ENCODE results near the gene MRPL3.
"Not testable (repeated sequence)": the region's sequence is repeated elsewhere in the genome, so short reads cannot be mapped to it uniquely, and the experiment has no call there.

MRPL3 gene

GRCh38 chr3:131494706-131495105, 8.1 kb downstream of the MRPL3 start:
- H3K9ac ChIP-seq (ENCODE audit: low read length), result no peak overlapping the region
- no peaks in the 10 kb centered on the region for H3K9me3 ChIP-seq (ENCODE audit: low read length)
- no peaks in the 10 kb centered on the region for H3K27me3 ChIP-seq (ENCODE audit: control insufficient read depth in 1 of 2, insufficient read depth in 2 of 2, low read length in 2 of 2)
- H3K4me3 ChIP-seq (ENCODE audit: low read depth in 1 of 2, low read length in 2 of 2), result no peak overlapping the region
- peaks cover 28% of the 10 kb centered on the region for H3K36me3 ChIP-seq (ENCODE audit: insufficient read depth, low read length)
- no peaks in the 10 kb centered on the region for H3K4me1 ChIP-seq (ENCODE audit: insufficient read depth, low read length)
- no peak overlapping the region for H3K27ac ChIP-seq (ENCODE audit: low read depth, low read length)

DNA sequence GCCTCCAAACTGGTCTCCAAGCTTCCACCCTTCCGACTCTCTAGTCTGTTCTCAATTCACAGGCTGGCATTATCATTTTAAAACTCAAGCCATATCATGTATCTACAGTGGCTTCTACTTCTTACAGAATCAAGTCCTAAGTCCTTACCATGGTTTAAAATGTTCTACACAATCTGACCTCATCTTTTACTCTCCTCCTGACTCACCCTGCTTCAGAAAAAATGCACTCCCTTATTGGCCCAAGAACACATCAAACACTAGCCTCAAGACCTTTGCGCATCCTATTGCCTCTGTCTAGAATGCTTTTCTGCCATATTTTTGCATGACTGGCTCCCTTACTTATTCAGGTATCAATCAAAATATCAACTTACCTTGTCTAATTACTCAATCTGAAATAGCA, 11.0 kb downstream of the MRPL3 start:
- no peaks in the 10 kb centered on the region for H3K27me3 ChIP-seq (ENCODE audit: control insufficient read depth in 1 of 2, insufficient read depth in 2 of 2, low read length in 2 of 2)
- no peaks in the 10 kb centered on the region for H3K9me3 ChIP-seq (ENCODE audit: low read length)
- H3K4me1 ChIP-seq (ENCODE audit: insufficient read depth, low read length), result no peaks in the 10 kb centered on the region
- peaks cover 21% of the 10 kb centered on the region for H3K36me3 ChIP-seq (ENCODE audit: insufficient read depth, low read length)
- H3K4me3 ChIP-seq (ENCODE audit: low read depth in 1 of 2, low read length in 2 of 2), result no peak overlapping the region
- H3K27ac ChIP-seq (ENCODE audit: low read depth, low read length), result no peak overlapping the region
- H3K9ac ChIP-seq (ENCODE audit: low read length), result no peak overlapping the region

- H3K27me3 ChIP-seq (ENCODE audit: control insufficient read depth in 1 of 2, insufficient read depth in 2 of 2, low read length in 2 of 2), result no peaks in the 10 kb centered on the region
- peaks cover 17% of the 10 kb centered on the region for H3K36me3 ChIP-seq (ENCODE audit: insufficient read depth, low read length)
- H3K27ac ChIP-seq (ENCODE audit: low read depth, low read length), result no peak overlapping the region
- no peaks in the 10 kb centered on the region for H3K9me3 ChIP-seq (ENCODE audit: low read length)
- no peaks in the 10 kb centered on the region for H3K4me1 ChIP-seq (ENCODE audit: insufficient read depth, low read length)
- no peak overlapping the region for H3K9ac ChIP-seq (ENCODE audit: low read length)
- H3K4me3 ChIP-seq (ENCODE audit: low read depth in 1 of 2, low read length in 2 of 2), result no peak overlapping the region
Measured at GRCh38 chr3:131491084-131491483, 11.7 kb downstream of the MRPL3 start.

DNA sequence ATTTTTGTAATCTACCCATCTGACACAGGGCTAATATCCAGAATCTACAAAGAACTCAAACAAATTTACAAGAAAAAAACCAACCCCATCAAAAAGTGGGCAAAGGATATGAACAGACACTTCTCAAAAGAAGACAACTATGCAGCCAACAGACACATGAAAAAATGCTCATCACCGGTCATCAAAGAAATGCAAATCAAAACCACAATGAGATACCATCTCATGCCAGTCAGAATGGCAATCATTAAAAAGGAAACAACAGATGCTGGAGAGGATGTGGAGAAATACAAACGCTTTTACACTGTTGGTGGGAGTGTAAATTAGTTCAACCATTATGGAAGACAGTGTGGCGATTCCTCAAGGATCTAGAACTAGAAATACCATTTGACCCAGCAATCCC, 16.2 kb downstream of the MRPL3 start:
- H3K9me3 ChIP-seq (ENCODE audit: low read length); H3K9ac ChIP-seq (ENCODE audit: low read length); H3K27me3 ChIP-seq (ENCODE audit: control insufficient read depth in 1 of 2, insufficient read depth in 2 of 2, low read length in 2 of 2); H3K27ac ChIP-seq (ENCODE audit: low read depth, low read length); H3K4me1 ChIP-seq (ENCODE audit: insufficient read depth, low read length); H3K4me3 ChIP-seq (ENCODE audit: low read depth in 1 of 2, low read length in 2 of 2): not testable (repeated sequence)
- peaks cover 17% of the 10 kb centered on the region for H3K36me3 ChIP-seq (ENCODE audit: insufficient read depth, low read length)

GRCh38 chr3:131485119-131485518, 17.7 kb downstream of the MRPL3 start:
- Histone ChIP-seq H3K4me3 (ENCODE audit: low read depth in 1 of 2, low read length in 2 of 2) (no peak overlapping the region), H3K27ac (ENCODE audit: low read depth, low read length) (no peak overlapping the region), H3K9ac (ENCODE audit: low read length) (no peak overlapping the region), H3K27me3 (ENCODE audit: control insufficient read depth in 1 of 2, insufficient read depth in 2 of 2, low read length in 2 of 2) (no peaks in the 10 kb centered on the region), H3K9me3 (ENCODE audit: low read length) (no peaks in the 10 kb centered on the region), H3K4me1 (ENCODE audit: insufficient read depth, low read length) (no peaks in the 10 kb centered on the region), H3K36me3 (ENCODE audit: insufficient read depth, low read length) (peaks cover 11% of the 10 kb centered on the region)

DNA sequence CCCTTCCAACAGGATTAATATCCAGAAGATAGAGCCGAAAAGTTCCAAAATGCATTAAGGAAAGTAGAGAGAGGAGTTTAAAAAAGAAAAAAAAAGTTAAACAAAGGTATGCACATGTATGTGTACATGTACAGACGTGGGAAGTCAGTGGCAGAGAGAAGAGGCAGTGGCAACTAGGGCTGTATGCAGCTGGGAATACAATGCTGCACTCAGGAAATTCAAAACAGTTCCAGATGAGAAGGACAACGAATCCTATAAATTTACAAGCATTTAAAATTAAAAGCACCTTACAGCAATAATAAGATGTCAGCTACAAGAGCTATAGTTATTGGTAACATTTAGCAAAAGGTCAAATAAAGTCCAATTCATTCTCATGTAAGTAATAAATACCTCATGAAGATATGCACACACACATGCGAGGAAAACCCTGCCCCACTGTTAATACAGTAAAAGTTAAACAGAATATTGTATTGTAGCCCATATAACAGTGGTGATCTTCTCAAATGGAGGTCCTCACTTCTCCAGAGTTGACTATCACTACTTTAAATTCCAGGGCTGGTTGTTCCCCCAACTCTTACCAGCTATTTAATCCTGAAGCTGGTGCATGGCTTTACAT, 18.2 kb downstream of the MRPL3 start:
- Histone ChIP-seq H3K27me3 (ENCODE audit: control insufficient read depth in 1 of 2, insufficient read depth in 2 of 2, low read length in 2 of 2) (no peaks in the 10 kb centered on the region), H3K4me1 (ENCODE audit: insufficient read depth, low read length) (no peaks in the 10 kb centered on the region), H3K9me3 (ENCODE audit: low read length) (no peaks in the 10 kb centered on the region), H3K27ac (ENCODE audit: low read depth, low read length) (no peak overlapping the region), H3K9ac (ENCODE audit: low read length) (no peak overlapping the region), H3K4me3 (ENCODE audit: low read depth in 1 of 2, low read length in 2 of 2) (no peak overlapping the region), H3K36me3 (ENCODE audit: insufficient read depth, low read length) (peaks cover 11% of the 10 kb centered on the region)

DNA sequence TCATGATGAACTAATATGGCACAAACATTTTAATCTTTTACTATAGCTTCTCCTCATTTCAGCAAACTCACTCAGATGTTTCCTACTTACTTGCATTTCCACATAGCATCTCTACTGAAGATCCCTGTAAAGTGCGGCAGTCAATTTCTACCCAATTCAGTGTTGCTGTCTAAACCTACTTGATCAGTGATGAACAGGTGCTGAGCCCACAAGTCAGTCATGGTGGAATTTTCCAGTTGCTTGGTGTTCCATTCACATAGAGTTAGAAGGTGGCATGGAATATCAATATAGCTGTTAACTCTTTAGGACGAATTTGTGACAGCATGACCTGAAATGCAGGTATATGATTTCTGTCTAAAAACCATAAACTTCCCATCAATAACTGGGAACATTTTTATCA, 22.7 kb downstream of the MRPL3 start:
- Histone ChIP-seq H3K9ac (ENCODE audit: low read length) (no peak overlapping the region), H3K36me3 (ENCODE audit: insufficient read depth, low read length) (no peaks in the 10 kb centered on the region), H3K4me1 (ENCODE audit: insufficient read depth, low read length) (no peaks in the 10 kb centered on the region), H3K27me3 (ENCODE audit: control insufficient read depth in 1 of 2, insufficient read depth in 2 of 2, low read length in 2 of 2) (no peaks in the 10 kb centered on the region), H3K4me3 (ENCODE audit: low read depth in 1 of 2, low read length in 2 of 2) (no peak overlapping the region), H3K27ac (ENCODE audit: low read depth, low read length) (no peak overlapping the region), H3K9me3 (ENCODE audit: low read length) (no peaks in the 10 kb centered on the region)

DNA sequence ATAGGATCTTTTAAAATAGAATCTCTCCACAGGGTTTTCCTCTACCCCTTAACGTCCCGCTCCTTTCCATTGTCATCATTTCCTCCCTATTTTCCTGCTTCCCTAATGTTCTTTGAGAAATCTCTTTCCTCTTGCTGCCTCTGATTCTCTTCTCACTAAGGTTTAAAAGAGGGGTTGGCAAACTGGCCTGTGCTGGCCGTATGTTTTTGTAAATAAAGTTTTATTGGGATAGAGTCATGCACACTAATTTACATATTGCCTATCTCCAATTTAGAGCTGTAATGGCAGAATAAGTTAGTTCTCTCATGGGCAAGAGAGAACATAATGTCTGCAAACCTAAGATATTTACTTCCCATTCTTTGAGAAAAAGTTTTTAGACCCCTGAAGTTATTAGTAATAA, 25.0 kb downstream of the MRPL3 start:
- Histone ChIP-seq H3K36me3 (ENCODE audit: insufficient read depth, low read length) (no peaks in the 10 kb centered on the region), H3K27ac (ENCODE audit: low read depth, low read length) (no peak overlapping the region), H3K27me3 (ENCODE audit: control insufficient read depth in 1 of 2, insufficient read depth in 2 of 2, low read length in 2 of 2) (no peaks in the 10 kb centered on the region), H3K4me3 (ENCODE audit: low read depth in 1 of 2, low read length in 2 of 2) (no peak overlapping the region), H3K9ac (ENCODE audit: low read length) (no peak overlapping the region), H3K4me1 (ENCODE audit: insufficient read depth, low read length) (no peaks in the 10 kb centered on the region), H3K9me3 (ENCODE audit: low read length) (no peaks in the 10 kb centered on the region)

- Histone ChIP-seq H3K4me3 (ENCODE audit: low read depth in 1 of 2, low read length in 2 of 2) (no peak overlapping the region), H3K27me3 (ENCODE audit: control insufficient read depth in 1 of 2, insufficient read depth in 2 of 2, low read length in 2 of 2) (no peaks in the 10 kb centered on the region), H3K36me3 (ENCODE audit: insufficient read depth, low read length) (peaks cover 14% of the 10 kb centered on the region), H3K4me1 (ENCODE audit: insufficient read depth, low read length) (no peaks in the 10 kb centered on the region), H3K9me3 (ENCODE audit: low read length) (no peaks in the 10 kb centered on the region), H3K9ac (ENCODE audit: low read length) (no peak overlapping the region), H3K27ac (ENCODE audit: low read depth, low read length) (no peak overlapping the region)
Measured at GRCh38 chr3:131474115-131474514, 28.7 kb downstream of the MRPL3 start.

GRCh38 chr3:131470377-131470776, 32.4 kb downstream of the MRPL3 start:
- no peaks in the 10 kb centered on the region for H3K9me3 ChIP-seq (ENCODE audit: low read length)
- no peaks in the 10 kb centered on the region for H3K4me1 ChIP-seq (ENCODE audit: insufficient read depth, low read length)
- no peak overlapping the region for H3K27ac ChIP-seq (ENCODE audit: low read depth, low read length)
- H3K4me3 ChIP-seq (ENCODE audit: low read depth in 1 of 2, low read length in 2 of 2), result no peak overlapping the region
- no peak overlapping the region for H3K9ac ChIP-seq (ENCODE audit: low read length)
- peaks cover 29% of the 10 kb centered on the region for H3K36me3 ChIP-seq (ENCODE audit: insufficient read depth, low read length)
- H3K27me3 ChIP-seq (ENCODE audit: control insufficient read depth in 1 of 2, insufficient read depth in 2 of 2, low read length in 2 of 2), result no peaks in the 10 kb centered on the region

GRCh38 chr3:131458653-131459052, 44.1 kb downstream of the MRPL3 start:
- Histone ChIP-seq H3K36me3 (ENCODE audit: insufficient read depth, low read length) (peaks cover 21% of the 10 kb centered on the region), H3K27ac (ENCODE audit: low read depth, low read length) (no peak overlapping the region), H3K4me3 (ENCODE audit: low read depth in 1 of 2, low read length in 2 of 2) (no peak overlapping the region), H3K9me3 (ENCODE audit: low read length) (no peaks in the 10 kb centered on the region), H3K9ac (ENCODE audit: low read length) (no peak overlapping the region), H3K27me3 (ENCODE audit: control insufficient read depth in 1 of 2, insufficient read depth in 2 of 2, low read length in 2 of 2) (no peaks in the 10 kb centered on the region), H3K4me1 (ENCODE audit: insufficient read depth, low read length) (no peaks in the 10 kb centered on the region)

- Histone ChIP-seq H3K9me3 (ENCODE audit: low read length) (no peaks in the 10 kb centered on the region), H3K4me3 (ENCODE audit: low read depth in 1 of 2, low read length in 2 of 2) (no peak overlapping the region), H3K27me3 (ENCODE audit: control insufficient read depth in 1 of 2, insufficient read depth in 2 of 2, low read length in 2 of 2) (no peaks in the 10 kb centered on the region), H3K4me1 (ENCODE audit: insufficient read depth, low read length) (no peaks in the 10 kb centered on the region), H3K27ac (ENCODE audit: low read depth, low read length) (no peak overlapping the region), H3K36me3 (ENCODE audit: insufficient read depth, low read length) (peaks cover 15% of the 10 kb centered on the region), H3K9ac (ENCODE audit: low read length) (no peak overlapping the region)
Measured at GRCh38 chr3:131457220-131457619, 45.6 kb downstream of the MRPL3 start.
